RWPE1 (cell line): ENCODE data around the gene ANTXRL.
"Not testable (repeated sequence)": the region's sequence is repeated elsewhere in the genome, so short reads cannot be mapped to it uniquely, and the experiment has no call there.

ENCODE experiments used
- CTCF ChIA-PET: fragments of 350-600 bp; sonication (Branson Sonifier 250); formaldehyde crosslinking; extraction: SDS; loops from one replicate; lab custom pipeline; 2021; lab: Yijun Ruan, JAX
- POLR2A ChIA-PET: fragments of 400-600 bp; formaldehyde crosslinking; extraction: SDS; loops from one replicate; lab custom pipeline; 2020; ENCODE audit warnings: antibody characterized with exemption; ENCODE audit not compliant: low non-redundant PET; lab: Yijun Ruan, JAX
- DNase-seq: peaks from one replicate; pipeline ENCODE4 v3.0.0; 2012; ENCODE audit warnings: low spot score
- H3K27ac ChIP-seq: fragments of 450-650 bp; 2 replicates; pipeline ENCODE4 v1.5.1; 2017
- TF ChIP-seq, protein P1 (sequence below): fragments of 450-650 bp; conservative IDR thresholded peaks from 2 replicates; pipeline ENCODE4 v1.5.1; 2017; ENCODE audit warnings: low read depth, mild to moderate bottlenecking

ANTXRL gene

DNA sequence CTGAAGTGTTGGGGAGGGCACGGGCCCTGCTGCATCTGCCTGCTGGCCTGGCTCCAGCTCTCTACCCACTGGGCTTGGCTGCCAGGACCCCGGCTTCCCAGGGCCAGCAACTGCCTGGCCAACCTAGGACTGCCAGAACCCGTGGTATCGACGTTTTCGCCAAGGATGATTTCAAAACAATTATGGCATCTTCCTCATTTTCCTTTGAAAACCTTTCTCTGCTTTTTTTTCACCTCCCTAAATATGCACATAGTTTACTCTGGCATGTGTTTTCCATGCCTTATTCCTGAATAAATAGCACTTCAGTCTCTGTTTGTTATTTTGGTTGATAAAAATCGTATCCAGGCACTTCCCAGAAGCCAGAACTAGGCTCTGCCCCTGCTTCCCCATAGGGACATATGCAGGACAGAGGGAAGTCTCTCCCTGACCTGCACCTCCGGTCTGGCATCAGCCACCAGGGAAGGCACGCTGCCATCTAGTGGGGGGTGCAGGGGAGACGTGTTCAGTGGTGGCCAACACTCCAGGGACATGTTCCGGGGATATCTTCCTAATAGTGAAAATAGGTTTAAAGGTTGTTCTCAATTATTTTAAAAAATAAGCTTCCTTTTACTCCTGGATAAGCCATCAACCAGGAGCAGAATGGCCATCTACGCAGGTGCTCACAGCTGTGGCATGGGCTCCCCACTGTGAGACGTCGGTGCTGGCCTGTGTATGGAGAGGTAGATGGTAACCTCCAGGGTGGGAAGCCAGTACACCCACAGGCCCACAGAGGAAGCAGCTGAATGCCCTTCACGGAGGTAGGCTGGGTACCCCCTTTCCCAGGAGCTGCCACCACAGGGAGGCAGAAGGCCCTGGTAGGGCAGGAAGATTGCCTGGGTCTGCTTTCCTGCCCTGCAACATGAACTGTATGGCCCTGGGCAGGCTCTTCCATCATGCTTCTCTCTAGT is 30.7 kb upstream of the ANTXRL start:
- peak; percentile 49 for DNase-seq
- POLR2A ChIA-PET = no interaction called here
- H3K27ac ChIP-seq = no peak overlapping the region
- TF ChIP-seq, protein P1, sequence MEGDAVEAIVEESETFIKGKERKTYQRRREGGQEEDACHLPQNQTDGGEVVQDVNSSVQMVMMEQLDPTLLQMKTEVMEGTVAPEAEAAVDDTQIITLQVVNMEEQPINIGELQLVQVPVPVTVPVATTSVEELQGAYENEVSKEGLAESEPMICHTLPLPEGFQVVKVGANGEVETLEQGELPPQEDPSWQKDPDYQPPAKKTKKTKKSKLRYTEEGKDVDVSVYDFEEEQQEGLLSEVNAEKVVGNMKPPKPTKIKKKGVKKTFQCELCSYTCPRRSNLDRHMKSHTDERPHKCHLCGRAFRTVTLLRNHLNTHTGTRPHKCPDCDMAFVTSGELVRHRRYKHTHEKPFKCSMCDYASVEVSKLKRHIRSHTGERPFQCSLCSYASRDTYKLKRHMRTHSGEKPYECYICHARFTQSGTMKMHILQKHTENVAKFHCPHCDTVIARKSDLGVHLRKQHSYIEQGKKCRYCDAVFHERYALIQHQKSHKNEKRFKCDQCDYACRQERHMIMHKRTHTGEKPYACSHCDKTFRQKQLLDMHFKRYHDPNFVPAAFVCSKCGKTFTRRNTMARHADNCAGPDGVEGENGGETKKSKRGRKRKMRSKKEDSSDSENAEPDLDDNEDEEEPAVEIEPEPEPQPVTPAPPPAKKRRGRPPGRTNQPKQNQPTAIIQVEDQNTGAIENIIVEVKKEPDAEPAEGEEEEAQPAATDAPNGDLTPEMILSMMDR = no peak; the same call in 1 of the 2 replicates
- CTCF ChIA-PET = no interaction called here

DNA sequence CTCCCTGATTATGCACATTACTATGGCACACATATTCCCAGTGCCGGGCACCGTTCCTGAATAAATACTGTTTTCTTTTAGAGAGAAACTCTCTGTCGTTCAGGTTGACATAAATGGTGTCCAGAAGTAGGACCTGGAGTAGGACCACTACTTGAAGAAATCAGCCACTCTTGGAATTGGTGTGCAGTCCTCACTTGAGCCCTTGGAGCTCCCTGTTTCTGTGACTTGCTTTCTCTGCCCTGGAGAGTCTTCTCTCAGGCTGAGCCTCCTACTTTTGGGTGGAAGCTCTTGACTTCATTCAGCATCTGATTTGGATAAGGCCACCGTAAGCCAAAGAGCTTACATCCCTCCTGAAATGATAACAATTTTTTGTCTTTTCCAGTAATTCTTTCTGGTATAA is 29.7 kb upstream of the ANTXRL start:
- ChIA-PET CTCF (no interaction called here), POLR2A (no interaction called here)
- DNase-seq = no peak
- TF ChIP-seq, protein P1 = no peak
- no peak overlapping the region for H3K27ac ChIP-seq

DNA sequence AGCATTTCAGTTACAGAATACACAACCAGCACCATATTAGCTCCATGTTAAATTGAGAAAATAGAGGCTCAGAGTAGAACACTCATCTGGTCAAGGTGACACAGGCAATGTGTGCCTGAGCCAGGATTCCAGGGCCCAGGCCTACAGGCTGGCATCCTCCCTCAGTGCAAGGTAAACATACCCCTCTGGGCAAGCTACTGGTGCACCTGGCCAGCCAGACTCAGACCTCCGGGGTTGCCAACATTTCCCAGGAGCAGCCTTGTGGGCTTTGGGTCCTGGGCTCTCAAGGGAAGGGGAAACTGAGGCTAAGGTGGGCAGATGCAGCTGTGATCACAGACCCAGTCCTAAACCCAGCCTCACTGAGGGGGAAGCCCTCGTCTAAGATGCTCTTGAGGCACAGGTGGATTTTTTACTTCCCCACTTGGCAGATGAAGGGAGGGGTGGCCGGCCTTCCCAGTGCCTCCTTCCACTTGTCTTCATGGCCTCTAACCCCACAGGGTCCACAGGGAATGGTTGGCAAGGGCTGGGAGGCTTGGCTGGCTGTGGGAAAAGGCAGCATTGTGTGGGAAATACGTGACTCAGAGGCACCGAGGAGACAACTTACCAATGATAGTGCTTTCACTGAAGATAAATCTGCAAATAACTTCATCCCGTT is 23.8 kb upstream of the ANTXRL start:
- H3K27ac ChIP-seq, DNase-seq, POLR2A ChIA-PET: not testable (repeated sequence)
- CTCF ChIA-PET = interaction anchor here (0.6 kb wide), 1 partner anchor 33 kb away, joined by 3 read pairs; no protein-coding TSS in a partner anchor

DNA sequence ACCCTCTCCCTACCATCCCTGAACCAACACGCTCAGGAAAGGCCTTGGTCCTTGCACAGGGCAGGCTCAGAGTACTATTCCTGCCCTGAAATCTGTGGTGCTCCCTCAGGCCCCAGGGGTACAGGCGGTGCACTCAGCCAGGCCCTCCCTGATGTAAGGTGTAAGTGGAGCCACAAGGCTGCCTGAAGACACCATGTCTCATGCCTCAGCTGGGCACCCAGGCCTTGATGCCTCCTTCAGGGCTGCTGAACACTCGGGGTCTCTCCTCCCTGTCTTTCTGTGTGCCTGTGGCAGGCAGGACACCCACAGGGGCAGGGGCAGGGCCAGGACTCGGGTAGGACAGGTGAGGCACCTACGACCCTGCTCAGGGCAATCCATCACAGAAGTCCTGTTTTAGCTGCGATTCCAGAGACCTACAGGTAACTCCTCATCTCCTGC is 22.9 kb upstream of the ANTXRL start:
- CTCF ChIA-PET = no interaction called here
- DNase-seq = no peak
- H3K27ac ChIP-seq = no peak overlapping the region
- POLR2A ChIA-PET = no interaction called here
- TF ChIP-seq, protein P1 = no peak

DNA sequence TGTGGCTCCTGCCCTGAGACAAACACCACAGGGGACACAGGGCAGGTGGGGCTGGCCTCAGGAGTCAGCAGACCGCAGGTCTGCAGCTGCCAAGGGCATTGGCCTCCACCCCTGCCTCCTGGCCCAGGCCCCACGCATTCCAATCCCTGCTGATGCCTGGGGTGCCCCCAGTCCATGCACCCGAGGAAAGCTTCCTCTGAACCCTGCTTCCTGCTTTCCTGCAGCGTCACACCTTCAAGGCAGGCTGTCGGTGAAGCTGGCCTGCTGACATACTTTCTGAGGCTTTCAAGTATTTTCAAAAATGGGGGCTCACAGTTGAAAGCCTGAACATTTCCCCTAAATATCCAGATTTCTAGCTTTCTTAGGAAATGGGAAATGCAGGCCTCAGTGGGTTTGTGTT is 22.5 kb upstream of the ANTXRL start:
- TF ChIP-seq, protein P1 = no peak
- DNase-seq = no peak
- no peak overlapping the region for H3K27ac ChIP-seq
- ChIA-PET POLR2A (no interaction called here), CTCF (no interaction called here)

DNA sequence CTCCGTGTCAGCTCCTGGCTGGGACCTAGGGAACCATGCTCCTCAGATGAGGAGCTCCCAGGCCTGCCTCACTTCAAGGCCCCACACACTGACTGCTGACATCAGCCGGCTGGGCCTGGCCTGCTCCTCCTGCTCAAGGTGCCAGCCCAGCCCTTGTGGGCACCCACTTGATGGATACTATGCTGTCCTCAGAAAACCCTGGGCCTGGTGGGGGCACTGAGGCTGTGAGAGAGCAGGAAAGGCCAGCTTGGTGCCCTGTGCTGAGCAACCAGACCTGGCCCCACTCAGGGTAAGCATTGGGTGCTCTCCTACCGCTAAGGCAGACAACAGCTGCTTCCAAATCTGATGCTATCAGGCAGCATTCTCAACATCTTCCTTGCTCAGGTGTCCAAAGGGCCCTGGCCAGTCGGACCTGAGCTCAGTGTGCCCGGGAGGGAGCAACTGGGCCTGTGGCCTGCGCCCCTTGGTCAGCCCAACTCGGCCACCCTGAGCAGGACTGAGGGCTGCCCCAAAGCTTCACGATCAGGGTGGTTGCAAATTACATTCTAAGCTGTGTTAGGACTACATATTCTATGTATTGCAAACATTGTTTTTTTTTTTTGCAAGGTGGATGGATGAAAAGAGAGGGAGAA is 21.9 kb upstream of the ANTXRL start:
- DNase-seq = no peak
- CTCF ChIA-PET = interaction anchor here (0.6 kb wide), 1 partner anchor 31 kb away, joined by 3 read pairs; no protein-coding TSS in a partner anchor

DNA sequence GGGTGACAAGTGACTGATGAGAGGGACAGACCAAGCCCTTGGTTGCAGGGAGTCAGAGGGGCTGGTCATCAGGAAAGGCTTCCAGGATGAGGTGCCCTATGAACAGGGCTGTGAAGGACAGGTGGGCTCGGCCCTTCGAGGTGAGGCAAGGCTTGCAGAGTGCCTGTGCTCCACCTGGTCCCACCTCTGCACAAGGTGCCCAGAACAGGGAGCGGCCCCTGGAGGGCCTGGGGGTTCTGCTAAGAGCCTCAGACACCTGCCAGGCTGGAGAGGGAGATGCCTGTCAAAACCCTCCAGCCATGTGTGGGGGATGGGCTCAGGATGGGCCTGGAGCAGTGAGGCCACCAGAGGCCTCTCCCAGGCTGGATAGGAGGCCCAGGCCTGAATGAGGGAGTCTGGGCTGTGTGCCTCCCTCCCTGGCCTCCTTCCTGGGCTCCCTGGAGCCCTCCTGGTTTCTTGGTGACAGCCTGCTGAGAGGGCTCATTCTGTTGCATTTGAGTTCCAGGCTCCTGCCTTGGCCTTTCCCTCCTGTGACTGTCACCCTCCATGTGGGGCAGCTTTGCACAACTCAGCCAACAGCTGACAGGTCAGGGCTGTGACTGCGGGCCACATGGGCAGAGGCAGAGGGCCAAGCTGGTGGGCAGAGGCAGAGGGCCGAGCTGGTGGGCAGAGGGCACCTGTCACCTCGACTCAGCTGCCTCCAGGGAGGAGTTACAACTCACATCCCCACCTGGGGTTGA is 21.1 kb upstream of the ANTXRL start:
- H3K27ac ChIP-seq, CTCF ChIA-PET, DNase-seq, POLR2A ChIA-PET: not testable (repeated sequence)

More for the DNA sequence above, 21.9 kb upstream of the ANTXRL start:
- POLR2A ChIA-PET = no interaction called here
- TF ChIP-seq, protein P1 = no peak
- H3K27ac ChIP-seq = no peak overlapping the region
